BJ (cell line): ENCODE data around the gene C17orf58. TPM values are rescaled to one million over a fixed set of nuclear protein-coding genes. Genes with fewer than 3 reads are reported as not detected.
"Not testable (repeated sequence)": the region's sequence is repeated elsewhere in the genome, so short reads cannot be mapped to it uniquely, and the experiment has no call there.

Experiments
- CTCF ChIA-PET: fragments of 350-600 bp; formaldehyde crosslinking; extraction: SDS; loops from one replicate; lab custom pipeline; 2021; ENCODE audit warnings: antibody characterized with exemption, inconsistent platforms; lab: Yijun Ruan, JAX
- POLR2A ChIA-PET: fragments of 300-600 bp; sonication (Branson Sonifier 250); formaldehyde crosslinking; extraction: SDS; loops from one replicate; lab custom pipeline; 2021; ENCODE audit warnings: antibody characterized with exemption; lab: Charles Lee
- DNase-seq: peaks from one replicate; pipeline ENCODE4 v3.0.0-alpha.2; 2011; ENCODE audit warnings: low read depth
- H3K27me3 ChIP-seq: 2 replicates; pipeline ENCODE4 v1.6.0; 2011; ENCODE audit warnings: low read length; ENCODE audit not compliant: control insufficient read depth, insufficient read depth
- H3K36me3 ChIP-seq: 2 replicates; pipeline ENCODE4 v1.5.1; 2011; ENCODE audit warnings: low read length; ENCODE audit not compliant: control insufficient read depth, insufficient read depth
- H3K4me3 ChIP-seq: 2 replicates; pipeline ENCODE4 v1.5.1; 2011; ENCODE audit warnings: low read depth, mild to moderate bottlenecking, control low read depth, low read length
- polyA plus RNA-seq: library from polyadenylated mRNA; depleted of rRNA; stranded (reverse); fragments of >200 nt; gene quantifications from 2 replicates; pipeline ENCODE4 v1.2.3, GENCODE V29; 2011
- TF ChIP-seq, protein P1 (sequence below): IDR thresholded peaks from 2 replicates; pipeline ENCODE4 v1.5.1; 2011; ENCODE audit warnings: low read depth, mild to moderate bottlenecking, control low read depth, inconsistent platforms, low read length, moderate library complexity; ENCODE audit not compliant: insufficient read depth

The C17orf58 gene
- polyA plus RNA-seq, 1 experiment: 8.9 TPM

DNA sequence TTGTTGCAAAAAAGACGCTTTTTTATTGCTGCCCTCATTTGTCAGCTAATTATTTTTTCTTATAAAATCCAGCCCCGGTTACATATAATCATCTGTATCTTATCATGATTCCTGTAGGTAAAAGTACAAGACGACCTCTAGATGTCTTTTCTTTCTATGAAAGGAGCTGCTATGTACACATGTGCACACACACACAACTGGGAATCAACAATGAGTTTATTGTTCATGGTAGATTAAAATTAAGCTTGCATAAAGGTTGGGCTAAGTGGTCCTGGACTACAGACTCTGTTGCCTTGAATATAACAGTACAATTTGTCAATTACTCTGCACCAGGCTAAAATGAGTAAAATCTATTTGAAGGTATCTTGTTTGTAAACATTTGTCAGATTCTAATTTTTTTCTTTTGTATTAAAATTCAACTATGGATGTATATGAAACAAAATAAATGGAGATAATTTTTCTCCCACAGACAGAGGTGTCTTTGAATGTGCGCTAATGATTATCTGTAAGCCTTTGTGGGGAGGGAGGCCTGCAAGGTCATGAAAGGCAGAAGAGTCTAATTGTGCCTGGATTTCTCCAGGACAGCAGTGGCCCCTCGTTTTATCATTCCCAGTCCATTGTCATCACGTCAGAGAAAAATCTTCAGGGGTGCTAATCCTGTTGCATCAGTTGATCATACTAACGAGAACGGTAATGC, 13.4 kb downstream of the C17orf58 start:
- no peak for DNase-seq
- ChIA-PET CTCF (no interaction called here), POLR2A (no interaction called here)
- Histone ChIP-seq H3K36me3 (no peaks in the 10 kb centered on the region; the same call in 1 of the 2 replicates), H3K4me3 (no peak overlapping the region), H3K27me3 (no peaks in the 10 kb centered on the region)
- TF ChIP-seq, protein P1, sequence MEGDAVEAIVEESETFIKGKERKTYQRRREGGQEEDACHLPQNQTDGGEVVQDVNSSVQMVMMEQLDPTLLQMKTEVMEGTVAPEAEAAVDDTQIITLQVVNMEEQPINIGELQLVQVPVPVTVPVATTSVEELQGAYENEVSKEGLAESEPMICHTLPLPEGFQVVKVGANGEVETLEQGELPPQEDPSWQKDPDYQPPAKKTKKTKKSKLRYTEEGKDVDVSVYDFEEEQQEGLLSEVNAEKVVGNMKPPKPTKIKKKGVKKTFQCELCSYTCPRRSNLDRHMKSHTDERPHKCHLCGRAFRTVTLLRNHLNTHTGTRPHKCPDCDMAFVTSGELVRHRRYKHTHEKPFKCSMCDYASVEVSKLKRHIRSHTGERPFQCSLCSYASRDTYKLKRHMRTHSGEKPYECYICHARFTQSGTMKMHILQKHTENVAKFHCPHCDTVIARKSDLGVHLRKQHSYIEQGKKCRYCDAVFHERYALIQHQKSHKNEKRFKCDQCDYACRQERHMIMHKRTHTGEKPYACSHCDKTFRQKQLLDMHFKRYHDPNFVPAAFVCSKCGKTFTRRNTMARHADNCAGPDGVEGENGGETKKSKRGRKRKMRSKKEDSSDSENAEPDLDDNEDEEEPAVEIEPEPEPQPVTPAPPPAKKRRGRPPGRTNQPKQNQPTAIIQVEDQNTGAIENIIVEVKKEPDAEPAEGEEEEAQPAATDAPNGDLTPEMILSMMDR: no peak

DNA sequence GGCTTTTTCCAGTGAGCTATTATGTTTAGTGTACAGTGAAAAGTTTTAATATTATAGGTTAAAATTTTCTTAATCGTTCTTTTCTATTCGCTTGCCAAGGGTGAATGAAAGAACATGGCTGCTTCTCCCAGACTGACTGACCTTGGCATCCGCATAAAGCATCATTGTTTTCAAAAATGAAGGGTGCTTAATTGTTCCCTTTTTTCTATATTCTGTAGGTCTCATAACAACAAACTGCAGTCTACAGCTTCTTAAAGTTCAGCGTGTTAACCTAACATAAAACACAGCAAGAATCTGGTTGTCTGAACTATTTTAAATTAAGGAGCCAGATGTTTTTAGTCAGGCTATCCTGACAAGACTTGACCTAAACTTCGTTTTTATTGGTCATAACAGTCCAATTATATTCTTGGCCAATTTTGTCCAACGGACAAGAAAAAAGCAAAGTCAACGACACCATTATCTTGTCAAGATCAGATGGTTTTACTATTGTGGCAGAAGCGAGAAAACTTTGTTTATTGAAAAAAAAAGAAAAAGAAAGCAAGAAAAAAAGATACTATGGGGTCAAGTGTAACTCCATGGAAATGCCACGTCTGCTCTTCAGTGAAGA, 14.1 kb downstream of the C17orf58 start:
- peak; percentile 33 for DNase-seq
- no peaks in the 10 kb centered on the region; the same call in 1 of the 2 replicates for H3K36me3 ChIP-seq
- TF ChIP-seq, protein P1: no peak
- POLR2A ChIA-PET: no interaction called here
- H3K27me3 ChIP-seq: no peaks in the 10 kb centered on the region
- H3K4me3 ChIP-seq: no peak overlapping the region
- CTCF ChIA-PET: interaction anchor here (0.6 kb wide), 1 partner anchor 207 kb away, joined by 5 read pairs; no protein-coding TSS in a partner anchor

DNA sequence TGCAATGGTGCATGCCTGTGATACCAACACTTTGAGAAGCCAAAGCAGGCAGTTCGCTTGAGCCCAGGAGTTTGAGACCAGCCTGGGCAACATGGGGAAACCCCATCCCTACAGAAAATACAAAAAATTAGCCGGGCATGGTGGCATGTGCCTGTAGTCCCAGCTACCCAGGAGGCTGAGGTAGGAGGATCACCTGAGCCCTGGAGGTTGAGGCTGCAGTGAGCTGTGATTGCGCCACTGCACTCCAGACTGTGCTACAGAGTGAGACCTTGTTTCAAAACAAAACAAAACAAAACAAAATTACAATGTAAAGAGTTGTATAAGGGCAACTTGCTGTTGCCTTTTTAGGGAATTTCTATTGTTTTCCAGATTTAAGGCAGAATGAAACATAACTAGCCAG, 15.4 kb downstream of the C17orf58 start:
- H3K4me3 ChIP-seq, DNase-seq, POLR2A ChIA-PET, CTCF ChIA-PET, H3K27me3 ChIP-seq, H3K36me3 ChIP-seq: not testable (repeated sequence)

DNA sequence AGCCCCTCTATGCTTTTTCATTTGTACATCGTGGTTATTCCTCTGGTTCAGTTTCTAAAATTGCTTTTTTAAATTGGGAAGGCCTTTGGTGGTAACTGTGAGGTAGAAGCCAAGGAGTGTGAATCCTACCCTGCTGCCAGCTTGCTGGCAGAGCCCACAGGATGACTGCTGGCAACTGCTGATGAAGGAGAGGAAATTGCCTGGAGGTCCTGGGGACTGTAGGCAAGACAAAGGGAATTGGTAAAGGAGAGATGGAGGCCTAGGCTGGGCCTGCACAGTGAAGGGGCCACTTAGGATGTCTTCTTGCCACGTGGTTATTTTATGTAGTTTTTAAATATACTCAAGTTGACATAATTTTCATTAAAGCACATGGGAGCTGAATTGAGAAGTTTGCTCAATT, 15.8 kb downstream of the C17orf58 start:
- TF ChIP-seq, protein P1: no peak
- Histone ChIP-seq H3K36me3 (peaks cover 1% of the 10 kb centered on the region; the same call in 1 of the 2 replicates), H3K4me3 (no peak overlapping the region), H3K27me3 (no peaks in the 10 kb centered on the region)
- POLR2A ChIA-PET: interaction anchor here (0.6 kb wide), 1 partner anchor 13 kb away, joined by 3 read pairs; no protein-coding TSS in a partner anchor
- CTCF ChIA-PET: no interaction called here
- no peak for DNase-seq

DNA sequence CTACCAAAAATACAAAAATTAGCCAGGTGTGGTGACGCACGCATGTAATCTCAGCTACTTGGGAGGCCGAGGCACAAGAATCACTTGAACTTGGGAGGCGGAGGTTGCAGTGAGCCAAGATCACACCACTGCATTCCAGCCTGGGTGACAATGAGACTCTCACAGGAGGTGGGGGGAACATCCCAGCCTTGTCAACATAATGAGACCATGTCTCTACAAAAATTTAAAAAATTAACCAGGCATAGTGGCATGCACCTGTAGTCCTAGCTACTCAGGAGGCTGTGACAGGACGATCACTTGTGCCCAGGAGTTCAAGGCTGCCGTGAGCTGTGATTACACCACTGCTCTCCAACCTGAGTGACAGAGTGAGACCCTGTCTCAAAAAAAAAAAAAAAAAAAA, 20.0 kb downstream of the C17orf58 start:
- H3K27me3 ChIP-seq, H3K36me3 ChIP-seq, POLR2A ChIA-PET, H3K4me3 ChIP-seq, DNase-seq: not testable (repeated sequence)
- CTCF ChIA-PET: interaction anchor here (0.6 kb wide), 1 partner anchor 28 kb away, joined by 3 read pairs; no protein-coding TSS in a partner anchor

DNA sequence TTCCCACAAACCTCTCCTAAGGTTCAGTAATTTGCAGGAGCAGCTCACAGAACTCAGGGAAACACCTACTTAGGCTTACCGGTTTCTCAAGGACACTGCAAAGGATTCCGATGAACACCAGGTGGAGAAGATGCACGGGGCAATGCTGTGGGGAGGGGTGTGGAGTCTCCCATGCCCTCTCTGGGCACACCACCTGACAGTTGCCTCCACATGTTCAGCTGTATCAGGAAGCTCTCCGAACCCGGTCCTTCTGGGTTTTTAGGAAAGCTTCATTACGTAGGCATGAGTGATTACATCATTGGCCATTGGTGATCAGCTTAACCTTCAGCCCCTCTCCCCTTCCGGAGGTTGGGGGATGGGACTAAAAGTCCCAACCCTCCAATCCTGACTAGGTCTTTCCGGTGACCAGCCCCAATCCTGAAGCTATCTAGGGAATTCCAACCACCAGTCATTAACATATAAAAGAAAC, 21.6 kb downstream of the C17orf58 start:
- DNase-seq: no peak
- no peak overlapping the region for H3K4me3 ChIP-seq
- peaks cover 5% of the 10 kb centered on the region for H3K36me3 ChIP-seq
- no peaks in the 10 kb centered on the region for H3K27me3 ChIP-seq
- ChIA-PET POLR2A (no interaction called here), CTCF (interaction anchor here (1.1 kb wide), 1 partner anchor 37 kb away, joined by 3 read pairs; no protein-coding TSS in a partner anchor)
- TF ChIP-seq, protein P1: no peak
